HG03135 (cell line): ENCODE measurements around the gene GABRA6.
"Not testable (repeated sequence)": the region's sequence is repeated elsewhere in the genome, so short reads cannot be mapped to it uniquely, and the experiment has no call there.

ENCODE experiments used
- ATAC-seq: cut with Tn5 transposase; IDR thresholded peaks from one replicate; pipeline ENCODE4 v1.9.1; 2021; ENCODE audit warnings: mild to moderate bottlenecking, moderate library complexity; ENCODE audit not compliant: unreplicated experiment

The GABRA6 gene

GRCh38 chr5:161685461-161685860 lies at the start of gene GABRA6:
Gene GABRA6, plus strand, starts transcription at chr5:161685721. Its CDS starts 269 bp downstream, at chr5:161685990.
- no peak for ATAC-seq

- no peak for ATAC-seq
Observed at GRCh38 chr5:161637591-161637990, 47.9 kb upstream of the GABRA6 start.

- ATAC-seq = no peak
Observed at GRCh38 chr5:161641444-161641843, 44.1 kb upstream of the GABRA6 start.

GRCh38 chr5:161645264-161645663 lies 40.3 kb upstream of the GABRA6 start:
- no peak for ATAC-seq

- ATAC-seq = not testable (repeated sequence)
Observed at GRCh38 chr5:161651926-161652325, 33.6 kb upstream of the GABRA6 start.

- no peak for ATAC-seq
Observed at GRCh38 chr5:161660806-161661205, 24.7 kb upstream of the GABRA6 start.

- ATAC-seq = no peak
Observed at GRCh38 chr5:161663431-161663830, 22.1 kb upstream of the GABRA6 start.

- ATAC-seq = peak; percentile 92
Observed at GRCh38 chr5:161676103-161676502, 9.4 kb upstream of the GABRA6 start.

- no peak for ATAC-seq
Observed at GRCh38 chr5:161686149-161686548, 628 bp downstream of the GABRA6 start.

- ATAC-seq = no peak
Observed at GRCh38 chr5:161686881-161687280, 1.4 kb downstream of the GABRA6 start.

GRCh38 chr5:161687316-161687715 lies 1.8 kb downstream of the GABRA6 start:
- no peak for ATAC-seq

- no peak for ATAC-seq
Observed at GRCh38 chr5:161691911-161692310, 6.4 kb downstream of the GABRA6 start.

- ATAC-seq = no peak
Observed at GRCh38 chr5:161697001-161697400, 11.5 kb downstream of the GABRA6 start.

GRCh38 chr5:161700065-161700464 lies 14.5 kb downstream of the GABRA6 start:
- ATAC-seq = no peak

GRCh38 chr5:161703528-161703927 lies 18.0 kb downstream of the GABRA6 start:
- ATAC-seq = no peak

- no peak for ATAC-seq
Observed at GRCh38 chr5:161707382-161707781, 21.9 kb downstream of the GABRA6 start.

- ATAC-seq = no peak
Observed at GRCh38 chr5:161709239-161709638, 23.7 kb downstream of the GABRA6 start.

GRCh38 chr5:161713042-161713441 lies 27.5 kb downstream of the GABRA6 start:
- no peak for ATAC-seq

GRCh38 chr5:161719157-161719556 lies 33.6 kb downstream of the GABRA6 start:
- ATAC-seq = no peak

GRCh38 chr5:161720460-161720859 lies 34.9 kb downstream of the GABRA6 start:
- no peak for ATAC-seq

- no peak for ATAC-seq
Observed at GRCh38 chr5:161734741-161735140, 49.2 kb downstream of the GABRA6 start.

GRCh38 chr5:161740433-161740832 lies 54.9 kb downstream of the GABRA6 start:
- no peak for ATAC-seq

- no peak for ATAC-seq
Observed at GRCh38 chr5:161744276-161744675, 58.8 kb downstream of the GABRA6 start.

GRCh38 chr5:161745392-161745791 lies 59.9 kb downstream of the GABRA6 start:
- ATAC-seq = no peak
